Effector CD8-positive, alpha-beta T cell (primary cell): ENCODE data around the gene CDKN2C.
"Not testable (repeated sequence)": the region's sequence is repeated elsewhere in the genome, so short reads cannot be mapped to it uniquely, and the experiment has no call there.

Source experiments
- DNase-seq: peaks from one replicate; lab custom pipeline; 2025; lab: John Stamatoyannopoulos, UW

Gene CDKN2C

DNA sequence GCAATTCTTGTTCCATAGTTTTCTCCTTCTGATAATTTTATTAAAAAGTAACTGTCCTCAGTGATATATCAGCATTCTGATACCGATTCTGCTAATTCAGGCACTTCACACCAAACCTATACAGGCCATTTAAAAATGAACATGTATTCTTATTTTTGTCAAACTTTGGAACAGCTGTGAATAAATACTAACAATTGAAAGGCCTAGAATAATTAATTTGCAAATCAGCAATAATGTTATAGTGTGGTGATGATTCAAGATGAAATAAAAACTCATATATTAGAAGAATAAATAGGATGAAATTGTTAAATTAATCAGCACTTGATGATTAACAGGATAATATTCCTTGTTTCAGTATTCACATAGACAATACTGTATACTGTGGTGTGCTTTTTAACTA, 9.9 kb downstream of the CDKN2C start:
- no peak for DNase-seq

DNA sequence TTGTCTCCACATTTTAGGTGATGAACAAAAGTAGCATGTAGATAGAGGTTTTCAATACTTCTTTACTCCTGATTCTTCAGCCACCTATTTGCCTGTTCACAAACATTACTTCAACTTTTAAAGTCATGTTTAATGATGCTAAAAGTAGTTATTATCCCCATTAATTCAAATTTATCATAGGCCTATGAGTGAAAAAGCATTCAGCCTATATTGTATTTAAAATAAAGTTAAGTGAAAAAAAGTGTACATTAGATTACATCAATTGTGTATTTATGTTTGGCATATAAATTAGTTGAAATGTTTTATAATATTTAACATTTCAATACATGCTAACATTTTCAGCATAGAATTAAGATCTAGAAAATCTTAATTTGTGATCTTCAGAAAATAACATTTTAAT, 10.5 kb downstream of the CDKN2C start:
- no peak for DNase-seq

DNA sequence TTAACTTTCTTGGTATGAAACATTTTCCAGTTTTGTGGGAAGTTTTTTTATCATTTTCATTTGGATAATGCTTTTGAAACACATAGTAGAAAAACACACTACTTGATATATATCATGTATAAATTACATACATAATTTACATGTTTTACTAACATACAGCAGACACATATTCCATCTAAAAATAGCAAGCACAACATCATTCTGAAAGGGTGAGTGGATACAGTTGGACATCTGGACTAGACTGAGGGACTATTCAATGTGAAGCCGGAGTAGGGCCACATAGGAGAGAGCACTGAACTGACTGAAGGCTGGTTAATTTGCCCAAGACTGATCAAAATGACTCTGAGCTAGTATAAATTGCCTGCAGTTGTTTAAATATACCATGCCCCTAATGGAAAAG, 11.7 kb downstream of the CDKN2C start:
- no peak for DNase-seq

DNA sequence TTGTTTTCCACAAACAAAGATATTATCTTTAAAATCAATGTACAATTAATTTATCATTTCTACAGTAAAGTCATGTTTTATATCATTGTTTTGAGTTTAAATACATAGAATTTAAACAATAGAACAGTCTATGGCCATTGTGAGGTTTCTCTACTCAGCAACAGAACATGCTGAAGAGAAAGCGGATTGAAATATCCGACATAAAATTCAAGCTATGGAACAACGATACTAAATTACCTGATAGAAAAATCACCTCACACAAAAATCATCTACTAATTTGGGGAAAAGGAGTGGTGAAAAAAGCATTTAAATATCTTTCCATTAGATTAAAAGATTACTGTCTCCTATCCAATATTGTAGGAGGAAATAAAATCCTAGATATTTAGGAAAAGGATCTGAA, 12.6 kb downstream of the CDKN2C start:
- DNase-seq, result no peak

DNA sequence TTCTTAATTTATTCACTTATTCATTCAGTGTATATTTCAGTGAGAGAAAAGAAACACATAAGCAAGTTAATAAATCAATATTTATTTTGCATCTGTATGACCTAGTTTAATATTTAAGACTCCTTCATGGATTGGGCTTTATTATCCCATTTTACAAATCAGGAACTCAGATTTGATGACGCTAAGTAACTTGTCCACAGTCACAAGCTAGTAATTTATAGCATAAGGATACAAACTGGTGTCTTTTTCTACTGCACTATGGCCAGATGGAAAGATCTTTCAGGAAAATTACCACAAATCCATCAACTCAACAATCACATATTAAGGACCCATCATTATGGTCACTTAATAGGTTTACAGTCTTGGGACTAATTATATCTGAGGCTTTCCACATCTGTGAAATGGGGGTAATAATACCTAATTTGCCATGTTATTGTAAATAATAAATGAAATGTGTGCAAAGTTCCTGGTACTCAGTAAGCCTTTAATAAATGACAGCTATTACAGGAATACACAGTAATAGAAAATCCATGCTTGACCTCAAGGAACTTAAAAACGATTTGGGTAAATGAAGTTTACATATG, 13.3 kb downstream of the CDKN2C start:
- no peak for DNase-seq

DNA sequence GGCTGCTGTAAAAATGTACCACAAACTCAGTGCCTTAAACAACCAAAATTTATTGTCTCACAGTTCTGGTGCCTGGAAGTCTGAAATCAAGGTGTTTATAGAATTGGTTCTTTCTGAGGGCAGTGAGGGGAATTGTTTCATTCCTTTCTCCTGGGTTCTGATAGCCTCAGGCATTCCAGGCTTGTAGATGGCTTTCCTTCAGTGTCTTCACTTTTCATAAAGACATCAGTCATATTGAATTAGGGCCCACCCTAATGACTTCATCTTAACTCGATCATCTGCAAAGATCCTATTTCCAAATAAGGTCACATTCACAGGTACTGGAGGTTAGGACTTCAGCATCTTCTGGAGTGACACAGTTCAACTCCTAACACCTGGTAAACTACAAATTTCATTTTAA, 15.0 kb downstream of the CDKN2C start:
- no peak for DNase-seq

DNA sequence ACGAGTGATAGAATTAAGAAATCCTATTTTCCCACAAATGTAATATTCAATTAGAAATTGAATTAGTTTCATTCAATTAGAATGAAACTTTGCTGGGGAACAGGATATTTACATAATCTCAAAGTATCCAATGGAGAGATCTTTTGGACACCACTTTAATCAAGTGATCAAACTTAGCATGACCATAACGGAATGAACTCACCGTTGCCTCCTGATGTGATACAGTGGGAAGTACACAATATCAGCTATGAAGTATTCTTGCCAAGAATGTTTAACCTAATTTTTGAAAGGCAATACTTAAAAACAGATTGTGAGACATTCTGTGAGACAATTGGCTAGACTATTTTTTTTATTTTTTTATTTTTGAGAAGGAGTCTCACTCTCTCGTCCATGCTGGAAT, 16.6 kb downstream of the CDKN2C start:
- DNase-seq, result no peak

DNA sequence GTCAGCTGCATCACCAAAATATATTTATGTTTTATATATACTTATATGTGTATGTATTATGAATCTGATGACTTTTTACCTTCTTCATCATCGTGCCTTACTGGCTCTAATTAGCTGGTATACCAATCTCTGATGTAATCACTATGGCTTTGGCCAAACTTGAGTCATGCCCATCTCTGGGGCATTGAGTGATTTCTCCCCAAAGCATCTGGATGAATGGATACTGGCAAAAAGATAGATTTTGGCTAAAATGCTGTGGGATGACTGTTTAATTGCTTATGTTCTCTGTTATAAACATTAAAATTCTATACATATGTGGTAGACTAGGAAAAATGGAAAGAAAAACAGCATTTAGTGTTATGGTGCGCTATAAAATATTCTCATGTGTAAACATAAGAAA, 19.6 kb downstream of the CDKN2C start:
- DNase-seq, result no peak

DNA sequence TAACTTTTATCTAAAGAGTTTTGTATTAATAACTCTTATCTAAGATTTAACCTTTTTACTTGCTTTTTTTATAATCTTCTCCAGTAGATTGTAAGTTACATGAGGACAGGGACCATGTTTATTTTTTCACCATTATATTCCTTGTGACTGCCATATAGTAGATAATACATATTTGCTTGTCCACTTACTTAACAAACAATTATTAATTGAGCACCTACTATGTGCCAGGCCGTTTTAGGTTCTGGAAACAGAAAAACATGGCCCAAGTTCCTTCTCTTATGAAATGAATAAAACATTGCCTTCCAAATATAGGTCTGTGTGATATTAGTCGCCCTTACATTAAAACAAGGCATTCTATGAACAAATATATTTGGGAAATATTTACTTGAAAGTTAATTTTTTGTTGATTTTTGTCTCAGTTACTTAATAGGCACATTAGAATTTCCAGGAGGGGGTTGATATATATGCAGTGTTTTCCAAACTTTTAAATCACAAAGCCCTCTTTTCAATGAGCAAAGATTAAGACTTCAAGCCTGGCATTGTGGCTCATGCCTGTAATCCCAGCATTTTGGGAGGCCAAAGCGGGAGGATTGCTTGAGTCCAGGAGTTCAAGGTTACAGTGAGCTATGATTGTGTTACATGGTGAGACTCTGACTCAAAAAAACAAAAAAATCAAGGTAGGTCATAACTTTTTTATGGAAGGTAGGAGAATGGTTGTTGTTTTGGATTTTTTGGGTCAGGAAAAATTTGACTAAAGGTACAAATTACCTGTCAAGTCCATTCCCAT, 22.7 kb downstream of the CDKN2C start:
- DNase-seq, result no peak

DNA sequence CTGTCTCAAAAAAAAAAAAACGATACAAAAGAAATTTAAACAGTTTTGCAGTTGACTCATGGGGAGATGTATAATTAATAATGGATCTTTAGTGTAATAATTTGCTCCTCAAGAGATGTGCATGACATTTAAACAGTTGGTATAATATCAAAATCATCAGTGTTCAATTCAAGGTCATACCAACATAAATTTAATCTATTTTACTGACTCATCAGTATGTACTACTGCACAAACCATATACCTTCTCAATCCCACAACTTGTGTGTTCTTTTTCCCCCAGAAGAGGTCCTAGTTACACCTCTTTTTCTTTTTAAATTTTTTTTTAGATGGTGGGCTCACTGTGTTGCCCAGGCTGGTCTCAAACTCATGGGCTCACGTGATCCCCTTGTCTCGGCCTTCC, 23.6 kb downstream of the CDKN2C start:
- no peak for DNase-seq

DNA sequence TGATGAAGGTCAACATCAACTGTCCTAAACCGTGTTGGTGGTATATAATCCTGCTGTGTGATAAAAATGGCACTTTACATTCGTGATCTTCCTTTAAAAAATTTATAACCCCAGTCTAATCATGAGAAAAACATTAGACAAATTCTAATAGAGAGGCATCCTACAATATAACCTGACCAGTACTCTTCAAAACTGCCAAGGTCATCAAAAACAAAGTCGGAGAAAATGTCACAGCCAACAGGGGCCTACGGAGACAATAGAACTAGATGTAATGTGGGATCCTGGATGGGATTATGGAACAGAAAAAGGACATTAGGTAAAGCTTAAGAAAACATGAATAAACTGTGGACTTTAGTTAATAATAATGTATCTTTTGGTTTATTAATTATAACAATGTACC, 25.0 kb downstream of the CDKN2C start:
- no peak for DNase-seq

DNA sequence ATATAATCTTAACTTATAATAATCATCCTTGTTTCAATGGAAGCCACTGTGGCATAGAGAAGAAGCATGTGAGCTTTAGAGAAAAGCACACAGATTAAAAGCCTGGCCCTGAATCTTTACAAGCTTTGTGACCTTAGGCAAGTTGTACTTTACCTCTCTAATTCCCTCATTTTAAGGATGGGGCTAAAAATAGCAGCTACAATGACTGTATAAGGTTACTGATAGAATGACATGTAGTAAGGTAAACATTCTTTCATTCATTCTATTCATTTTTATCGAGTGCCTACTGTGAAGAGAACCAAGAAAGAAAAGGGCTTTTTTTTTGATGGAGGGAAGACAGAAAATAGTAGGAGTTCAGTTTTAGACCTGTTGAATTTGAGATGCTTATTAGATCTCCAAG, 25.6 kb downstream of the CDKN2C start:
- DNase-seq, result no peak

DNA sequence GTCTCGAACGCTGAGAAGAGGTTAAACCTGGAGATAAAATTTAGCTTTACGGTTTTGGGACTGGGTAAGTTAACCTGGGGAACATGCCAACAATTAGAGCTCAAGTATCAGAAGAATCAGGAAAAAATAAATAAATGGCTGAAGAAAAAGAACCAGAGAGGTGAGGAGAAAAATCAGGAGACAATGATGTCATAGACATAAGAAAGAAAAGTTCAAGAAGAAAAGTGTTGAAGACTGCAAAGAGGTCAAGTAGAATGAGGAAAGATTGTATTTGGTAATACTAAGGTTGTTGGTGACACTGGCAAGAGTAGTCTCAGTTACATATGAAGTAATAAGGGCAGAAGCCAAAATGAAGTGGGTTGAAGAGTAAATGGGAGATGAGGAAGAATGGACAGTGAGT, 26.0 kb downstream of the CDKN2C start:
- no peak for DNase-seq

DNA sequence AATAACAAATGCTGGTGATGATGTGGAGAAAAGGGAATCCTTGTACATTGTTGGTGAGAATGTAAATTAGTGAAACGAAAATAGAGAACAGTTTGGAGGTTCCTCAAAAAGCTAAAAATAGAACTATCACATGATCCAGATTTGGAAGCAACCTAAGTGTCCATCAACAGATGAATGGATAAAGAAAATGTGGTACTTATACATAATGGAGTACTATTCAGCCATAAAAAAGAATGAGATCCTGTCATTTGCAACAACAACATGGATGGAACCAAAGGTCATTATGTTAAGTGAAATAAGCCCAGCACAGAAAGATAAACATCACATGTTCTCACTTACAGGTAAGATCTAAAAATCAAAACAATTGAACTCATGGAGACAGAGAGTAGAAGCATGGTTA, 29.3 kb downstream of the CDKN2C start:
- not testable (repeated sequence) for DNase-seq

DNA sequence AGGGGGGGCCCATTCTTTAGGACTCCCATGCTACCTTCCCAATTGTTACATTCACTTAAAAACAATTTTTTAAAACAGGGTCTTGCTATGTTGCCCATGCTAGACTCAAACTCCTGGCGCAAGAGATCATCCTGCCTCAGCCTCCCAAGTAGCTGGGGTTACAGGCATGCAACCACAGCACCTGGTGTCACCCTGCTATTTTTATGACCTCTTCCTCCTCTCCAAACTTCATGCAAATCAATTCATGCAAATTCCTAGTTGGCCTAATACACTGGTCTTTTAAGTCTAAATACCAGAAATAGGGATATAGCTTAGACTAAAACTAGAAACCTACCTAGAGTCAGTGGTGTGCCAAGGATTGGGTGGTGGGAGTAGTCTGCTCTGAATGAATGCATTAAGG, 30.1 kb downstream of the CDKN2C start:
- DNase-seq, result no peak

DNA sequence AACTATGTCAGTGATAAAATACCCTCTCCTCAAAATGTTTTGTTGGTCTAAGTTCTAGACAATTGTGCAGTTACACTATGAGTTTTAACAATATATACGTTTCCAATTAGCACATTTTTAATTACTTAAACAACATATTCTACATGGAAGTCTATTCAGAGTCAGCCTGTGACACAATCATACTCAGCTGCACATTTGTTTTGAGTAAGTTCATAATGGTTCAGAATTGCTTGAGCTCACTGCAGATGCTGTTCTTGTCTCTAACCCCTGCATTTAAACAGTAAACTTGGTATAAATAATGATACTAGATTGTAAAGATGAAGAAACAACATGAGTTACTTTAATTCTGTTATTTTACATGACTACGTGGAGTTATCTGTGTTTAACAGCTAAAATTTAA, 30.6 kb downstream of the CDKN2C start:
- DNase-seq, result no peak

DNA sequence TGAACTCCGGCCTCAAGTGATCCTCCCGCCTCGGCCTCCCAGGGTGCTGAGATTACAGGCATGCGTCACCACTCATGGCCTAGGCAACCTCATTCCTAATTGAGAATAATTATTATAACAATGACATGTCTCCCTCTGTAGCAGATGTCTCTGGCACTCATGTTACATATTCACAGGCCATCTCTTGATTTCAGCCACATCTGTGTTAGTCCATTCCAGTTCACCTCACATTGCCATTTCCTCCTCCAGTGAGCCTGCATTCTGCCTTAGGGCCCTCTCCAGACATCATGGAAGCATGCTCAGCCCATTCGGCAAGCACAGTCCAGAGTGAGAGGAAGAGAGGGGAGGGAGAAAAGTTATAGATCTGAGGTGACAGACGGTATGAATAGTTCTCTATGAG, 32.5 kb downstream of the CDKN2C start:
- DNase-seq, result no peak

DNA sequence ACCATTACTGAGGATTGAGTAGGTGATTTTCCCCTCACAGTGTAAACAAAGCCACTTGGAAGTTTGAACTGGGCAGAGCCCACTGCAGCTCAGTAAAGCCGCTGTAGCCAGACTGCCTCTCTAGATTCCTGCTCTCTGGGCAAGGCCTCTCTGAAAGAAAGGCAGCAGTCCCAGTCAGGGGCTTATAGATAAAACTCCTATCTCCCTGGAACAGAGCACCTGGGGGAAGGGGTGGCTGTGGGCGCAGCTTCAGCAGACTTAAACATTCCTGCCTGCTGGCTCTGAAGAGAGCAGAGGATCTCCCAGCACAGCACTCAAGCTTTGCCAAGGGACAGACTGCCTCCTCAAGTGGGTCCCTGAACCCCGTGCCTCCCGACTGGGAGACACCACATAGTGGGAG, 35.5 kb downstream of the CDKN2C start:
- not testable (repeated sequence) for DNase-seq

DNA sequence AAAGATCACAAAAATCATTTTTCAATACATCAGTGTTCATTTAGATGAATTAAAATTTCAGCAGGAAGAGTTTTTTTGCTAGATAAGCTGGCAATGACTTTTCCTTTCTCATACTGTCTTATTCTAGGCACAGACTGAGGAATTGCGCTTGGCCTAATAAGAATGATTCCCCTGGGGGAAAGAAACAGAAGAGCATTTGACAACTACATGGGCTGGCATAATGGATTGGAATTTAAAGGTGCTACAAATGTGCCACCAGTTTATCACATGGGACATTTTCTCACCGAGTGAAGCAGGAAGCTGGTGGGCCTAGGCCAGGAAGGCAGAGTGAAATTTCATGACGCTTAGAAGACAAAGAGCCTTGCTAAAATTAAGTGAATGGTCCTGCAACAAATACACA, 39.3 kb downstream of the CDKN2C start:
- no peak for DNase-seq

DNA sequence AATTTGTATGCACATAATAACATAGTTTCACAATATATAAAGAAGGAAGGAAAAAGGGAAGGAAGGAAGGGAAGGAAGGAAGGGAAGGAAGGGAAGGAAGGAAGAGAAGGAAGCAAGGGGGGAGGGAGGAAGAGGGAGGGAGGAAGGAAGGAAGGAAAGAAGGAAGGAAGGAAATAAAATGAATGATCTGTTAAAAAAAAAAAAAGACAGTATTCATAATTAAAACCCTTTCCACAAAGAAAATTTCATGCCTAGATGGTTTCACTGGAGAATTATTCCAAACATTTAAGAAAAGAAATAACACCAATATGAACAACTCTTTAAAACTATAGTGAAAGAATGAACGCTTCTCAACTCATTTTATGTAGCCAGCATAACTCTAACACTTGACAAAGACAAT, 44.8 kb downstream of the CDKN2C start:
- no peak for DNase-seq

DNA sequence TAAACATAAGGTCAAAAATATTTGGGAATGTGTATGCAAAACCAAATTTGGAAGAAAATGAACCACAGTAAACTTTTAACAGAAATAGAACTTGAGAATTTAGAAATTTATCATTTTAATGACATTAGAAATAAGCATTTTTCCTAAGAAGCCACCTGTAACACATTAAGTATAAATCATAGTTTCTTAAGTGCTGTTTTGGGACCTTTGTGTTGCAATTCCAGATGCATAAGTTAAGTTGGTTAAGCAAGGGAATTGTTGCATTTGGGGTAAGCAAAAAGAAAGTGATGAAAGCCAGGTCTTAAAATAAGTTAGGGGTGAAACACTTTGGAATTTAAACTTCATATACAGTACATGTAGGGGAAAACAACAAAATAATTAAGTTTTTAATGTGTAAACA, 49.8 kb downstream of the CDKN2C start:
- no peak for DNase-seq
